Kidney (tissue), 14 donors: ENCODE data around the gene ZIC4. TPM values are rescaled to one million over a fixed set of nuclear protein-coding genes. Genes with fewer than 3 reads are reported as not detected.

Experiments used
- DNase-seq, 5 donors: peaks; one replicate each; pipeline ENCODE4 v3.0.0-alpha.2; 2013 to 2020
- FAIRE-seq: peaks from 2 replicates; lab custom pipeline; 2012; peaks lifted over from hg19 to GRCh38; lab: Jason Lieb, UNC
- H3K27ac ChIP-seq, 2 donors: one replicate each; pipeline ENCODE4 v1.7.0; 2013; ENCODE audit warnings: low read depth in 2 of 2, low read length in 2 of 2, inconsistent platforms in 1 of 2
- H3K27me3 ChIP-seq: one replicate; pipeline ENCODE4 v1.7.1; 2013; ENCODE audit warnings: low read length, inconsistent platforms; ENCODE audit not compliant: control insufficient read depth, insufficient read depth
- H3K36me3 ChIP-seq, 3 donors: one replicate each; pipeline versions ENCODE4 v1.7.0 to v1.7.1; 2013; ENCODE audit warnings: low read length in 3 of 3, control low read depth in 1 of 3, inconsistent platforms in 1 of 3; ENCODE audit not compliant: insufficient read depth in 3 of 3, control insufficient read depth in 2 of 3
- H3K4me1 ChIP-seq, 3 donors: one replicate each; pipeline versions ENCODE4 v1.7.0 to v1.7.1; 2013; ENCODE audit warnings: low read length in 3 of 3, inconsistent platforms in 1 of 3, low read depth in 1 of 3; ENCODE audit not compliant: control insufficient read depth in 2 of 3, insufficient read depth in 2 of 3
- H3K4me3 ChIP-seq, 3 donors: one replicate each; pipeline versions ENCODE4 v1.7.0 to v1.8.1; 2013; ENCODE audit warnings: low read length in 3 of 3, control low read depth in 1 of 3, inconsistent platforms in 1 of 3
- H3K9ac ChIP-seq, 3 donors: one replicate each; pipeline versions ENCODE4 v1.7.0 to v1.7.1; 2013; ENCODE audit warnings: low read length in 3 of 3, control low read depth in 1 of 3, inconsistent platforms in 1 of 3
- H3K9me3 ChIP-seq, 3 donors: one replicate each; pipeline versions ENCODE4 v1.7.0 to v1.7.1; 2013; ENCODE audit warnings: low read length in 3 of 3, control low read depth in 1 of 3, inconsistent platforms in 1 of 3; ENCODE audit not compliant: control insufficient read depth in 2 of 3, insufficient read depth in 1 of 3
- intact Hi-C: fragments of 100-400 bp; cut with DNase I; formaldehyde crosslinking; loops from one replicate; pipeline ENCODE4 v1.11.1; 2022
- polyA plus RNA-seq: library from polyadenylated mRNA; stranded (reverse); fragments of 350-450 nt; fragmentation: Illumina TruSeq; extraction: RNeasy Lipid Tissue Mini Kit (QIAGEN cat#74804); gene quantifications from one replicate; pipeline ENCODE4 v1.2.3, GENCODE V29; 2014; ENCODE audit warnings: low read depth, low replicate concordance; ENCODE audit not compliant: insufficient read depth
- total RNA-seq: library from RNA; stranded (reverse); fragmentation: NEBNext Ultra II Directional; extraction: Animal tissue kit (Norgen Biotek cat#: 25700); gene quantifications from one replicate; pipeline ENCODE4 v1.2.1, GENCODE V29; 2021
- TF ChIP-seq, protein P1 (sequence below): IDR thresholded peaks from 3 replicates; pipeline ENCODE4 v1.5.1; 2012; ENCODE audit warnings: mild to moderate bottlenecking, moderate library complexity, borderline replicate concordance; ENCODE audit not compliant: insufficient read depth; ENCODE audit errors: extremely low read depth
- donor health status: control.
- donor health status: control.
- donor health status: control.
- donor health status: control.
- donor health status: control.
- donor health status: DM: yes; HTN: yes; CAD: no.
- donor health status: Normal renal cell carcinoma (clear cell type).

The ZIC4 gene
- total and polyA plus RNA-seq, 2 donors from 2014 or later = not detected

DNA sequence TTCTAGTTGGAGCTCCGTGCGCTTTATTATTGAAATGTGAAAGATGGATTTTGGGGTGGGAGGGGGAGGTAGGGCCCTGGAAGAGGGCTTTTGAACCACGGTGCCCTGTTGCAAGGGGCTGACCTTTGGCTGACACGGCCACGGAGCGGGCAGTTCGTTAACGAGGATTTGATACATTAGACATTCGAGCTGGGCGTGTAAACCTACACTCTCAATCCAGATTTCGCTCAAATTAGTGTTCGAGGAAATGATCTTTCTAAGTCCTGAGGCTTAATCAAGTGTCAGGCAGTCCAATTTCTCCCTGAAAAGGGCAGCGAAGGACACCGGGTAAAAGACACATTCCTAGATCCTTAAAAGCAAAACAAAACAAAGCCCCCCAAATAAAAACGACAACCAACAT is 15.9 kb upstream of the ZIC4 start:
- no peak for DNase-seq
- peaks cover 0 to 2% (median 0%) of the 10 kb centered on the region in 3 donors for H3K4me1 ChIP-seq
- no peaks in the 10 kb centered on the region for H3K36me3 ChIP-seq
- no peak overlapping the region for H3K9ac ChIP-seq
- H3K4me3 ChIP-seq = no peak overlapping the region
- intact Hi-C loops = no loop called here
- peaks cover 0 to 3% (median 0%) of the 10 kb centered on the region in 3 donors for H3K9me3 ChIP-seq
- TF ChIP-seq, protein P1, sequence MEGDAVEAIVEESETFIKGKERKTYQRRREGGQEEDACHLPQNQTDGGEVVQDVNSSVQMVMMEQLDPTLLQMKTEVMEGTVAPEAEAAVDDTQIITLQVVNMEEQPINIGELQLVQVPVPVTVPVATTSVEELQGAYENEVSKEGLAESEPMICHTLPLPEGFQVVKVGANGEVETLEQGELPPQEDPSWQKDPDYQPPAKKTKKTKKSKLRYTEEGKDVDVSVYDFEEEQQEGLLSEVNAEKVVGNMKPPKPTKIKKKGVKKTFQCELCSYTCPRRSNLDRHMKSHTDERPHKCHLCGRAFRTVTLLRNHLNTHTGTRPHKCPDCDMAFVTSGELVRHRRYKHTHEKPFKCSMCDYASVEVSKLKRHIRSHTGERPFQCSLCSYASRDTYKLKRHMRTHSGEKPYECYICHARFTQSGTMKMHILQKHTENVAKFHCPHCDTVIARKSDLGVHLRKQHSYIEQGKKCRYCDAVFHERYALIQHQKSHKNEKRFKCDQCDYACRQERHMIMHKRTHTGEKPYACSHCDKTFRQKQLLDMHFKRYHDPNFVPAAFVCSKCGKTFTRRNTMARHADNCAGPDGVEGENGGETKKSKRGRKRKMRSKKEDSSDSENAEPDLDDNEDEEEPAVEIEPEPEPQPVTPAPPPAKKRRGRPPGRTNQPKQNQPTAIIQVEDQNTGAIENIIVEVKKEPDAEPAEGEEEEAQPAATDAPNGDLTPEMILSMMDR = no peak
- H3K27ac ChIP-seq = no peak overlapping the region
- no peak for FAIRE-seq
- H3K27me3 ChIP-seq = peaks cover 94% of the 10 kb centered on the region

DNA sequence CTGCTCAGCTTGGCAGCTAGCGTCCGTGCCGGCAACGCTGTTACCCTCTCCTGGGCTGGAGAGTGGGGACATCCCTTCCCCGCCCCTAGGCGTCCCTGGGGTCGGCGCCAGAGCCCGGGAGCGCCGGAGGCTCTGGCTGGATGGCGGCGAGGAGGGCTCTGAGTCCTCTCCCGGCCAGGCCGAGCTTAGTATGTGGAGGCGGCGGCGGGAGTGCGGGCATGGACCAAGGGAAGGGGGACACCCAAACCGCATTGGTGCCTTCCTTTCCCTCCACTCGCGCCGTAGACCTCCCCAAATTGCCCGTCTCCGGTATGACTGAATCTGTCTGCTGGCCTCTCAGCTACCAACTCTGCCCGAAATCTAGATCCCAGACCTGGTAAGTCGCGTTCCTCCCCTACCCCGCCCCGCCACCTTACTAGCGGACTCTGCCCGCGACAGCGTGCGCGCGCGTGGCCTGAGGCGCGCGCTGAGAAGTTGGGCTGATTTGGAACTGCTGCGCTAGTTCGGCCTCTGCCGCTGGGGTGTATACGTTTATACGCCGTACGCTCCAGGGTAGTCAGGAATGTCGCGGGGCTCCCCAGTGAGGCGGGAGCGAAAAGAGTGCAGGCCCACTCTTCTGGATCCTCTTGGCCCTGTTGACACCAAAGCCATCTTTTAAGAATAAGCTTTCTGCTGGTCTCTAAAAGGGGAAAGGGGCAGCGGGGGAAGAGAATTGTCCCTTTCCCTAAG is 15.0 kb upstream of the ZIC4 start:
- DNase-seq = peak in 2 of 5 donors; percentile 38 to 54
- Histone ChIP-seq H3K4me1 (peaks cover 0 to 2% (median 0%) of the 10 kb centered on the region in 3 donors), H3K4me3 (no peak overlapping the region), H3K9me3 (peaks cover 0 to 3% (median 0%) of the 10 kb centered on the region in 3 donors), H3K36me3 (no peaks in the 10 kb centered on the region), H3K27me3 (peaks cover 94% of the 10 kb centered on the region), H3K9ac (no peak overlapping the region), H3K27ac (no peak overlapping the region)
- intact Hi-C loops = no loop called here
- FAIRE-seq = no peak
- TF ChIP-seq, protein P1 = no peak

DNA sequence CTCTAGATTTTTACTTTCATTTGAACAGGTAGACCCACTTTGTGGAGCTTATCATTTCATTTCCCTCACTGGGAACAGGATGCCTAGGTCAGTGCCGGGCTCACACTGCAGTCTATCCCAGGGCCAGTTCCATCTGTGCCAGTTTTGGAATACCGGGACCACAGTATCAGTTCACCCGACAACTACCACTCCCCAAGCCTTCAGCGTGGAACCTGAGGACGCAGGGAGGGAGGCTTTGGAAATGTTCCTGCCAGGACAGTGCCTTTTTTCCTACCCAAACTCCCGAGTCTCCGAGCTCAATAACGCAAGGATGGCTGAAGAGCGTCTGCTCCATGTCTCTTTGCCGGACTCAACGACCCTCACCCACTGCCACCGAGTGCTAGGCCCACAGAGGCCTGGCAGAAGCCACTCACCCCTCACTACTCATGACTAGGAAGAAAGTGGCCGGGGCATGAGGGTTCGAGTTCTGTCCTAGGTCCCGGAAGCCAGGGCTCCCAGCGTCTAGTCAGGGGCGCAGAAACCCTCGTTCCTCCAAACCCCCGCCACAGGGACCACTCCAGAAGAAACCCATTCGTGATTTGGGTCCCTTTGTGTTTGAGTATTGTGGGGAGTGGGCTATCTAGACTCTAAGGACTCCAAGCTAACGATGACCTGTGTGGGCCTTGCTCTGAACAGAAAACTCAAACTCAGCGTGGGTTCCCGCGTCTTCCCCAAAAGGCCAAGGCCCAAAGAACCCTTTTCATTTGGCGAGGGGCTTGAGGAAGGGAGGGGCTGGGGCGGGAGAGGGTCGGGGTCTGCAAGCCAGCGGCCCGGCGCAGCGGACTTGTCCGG is 14.2 kb upstream of the ZIC4 start:
- DNase-seq = no peak
- TF ChIP-seq, protein P1 = no peak
- H3K27ac ChIP-seq = no peak overlapping the region

More for the DNA sequence above, 14.2 kb upstream of the ZIC4 start:
- intact Hi-C loops = no loop called here
- Histone ChIP-seq H3K36me3 (no peaks in the 10 kb centered on the region), H3K4me1 (peaks cover 0 to 2% (median 0%) of the 10 kb centered on the region in 3 donors), H3K27me3 (peaks cover 95% of the 10 kb centered on the region), H3K9me3 (peaks cover 0 to 3% (median 0%) of the 10 kb centered on the region in 3 donors), H3K9ac (no peak overlapping the region), H3K4me3 (no peak overlapping the region)
- FAIRE-seq = no peak
